SK-N-SH (cell line): Measurements from ENCODE around the gene CACNA1A. TPM values are rescaled to one million over a fixed set of nuclear protein-coding genes. Genes with fewer than 3 reads are reported as not detected.

ENCODE experiments used
- CTCF ChIA-PET: fragments of 300-600, 350-600 bp; formaldehyde crosslinking; extraction: SDS; loops from one replicate; lab custom pipeline; 2021; lab: Yijun Ruan, JAX
- POLR2A ChIA-PET: fragments of 350-600 bp; sonication (Branson Sonifier 250); formaldehyde crosslinking; extraction: SDS; loops from one replicate; lab custom pipeline; 2020; ENCODE audit warnings: antibody characterized with exemption, inconsistent platforms; lab: Yijun Ruan, JAX
- DNase-seq: peaks from one replicate; pipeline ENCODE4 v3.0.0; 2012
- H2AFZ ChIP-seq: fragments of 200-600 bp; sonication (generic); 2 replicates; pipeline ENCODE4 v1.8.1; 2016; ENCODE audit warnings: antibody characterized with exemption, mild to moderate bottlenecking, low read depth
- H3F3A ChIP-seq: fragments of 200-600 bp; sonication (generic); replicated peaks from 2 replicates; pipeline ENCODE3; 2016; ENCODE audit warnings: antibody characterized with exemption, mild to moderate bottlenecking; ENCODE audit not compliant: insufficient read depth
- H3K27ac ChIP-seq, 2 experiments: fragments of 200-500 bp in 1 of 2; fragments of 200-600 bp in 1 of 2; sonication (Bioruptor generic) in 1 of 2; sonication (generic), shearing (Covaris generic) in 1 of 2; 2 replicates each; pipeline versions ENCODE4 v1.5.1 to v1.6.1; 2014 to 2016; ENCODE audit warnings: low read depth in 2 of 2, inconsistent platforms in 1 of 2, low read length in 1 of 2, mild to moderate bottlenecking in 1 of 2, mixed read lengths in 1 of 2
- H3K27me3 ChIP-seq: fragments of 200-600 bp; sonication (generic), shearing (Covaris generic); 2 replicates; pipeline ENCODE4 v1.6.1; 2016; ENCODE audit warnings: mixed run types; ENCODE audit not compliant: insufficient read depth
- H3K36me3 ChIP-seq, 2 experiments: fragments of 200-500 bp in 1 of 2; fragments of 200-600 bp in 1 of 2; sonication (Bioruptor generic) in 1 of 2; sonication (generic) in 1 of 2; replicated peaks in 1 of 2; 2 replicates each; pipeline versions ENCODE3 to v1.5.1; 2014 to 2016; ENCODE audit warnings: low read length in 1 of 2, mild to moderate bottlenecking in 1 of 2; ENCODE audit not compliant: insufficient read depth in 2 of 2, control insufficient read depth in 1 of 2
- H3K4me1 ChIP-seq, 2 experiments: fragments of 200-500 bp in 1 of 2; fragments of 200-600 bp in 1 of 2; sonication (Bioruptor generic) in 1 of 2; sonication (generic), shearing (Covaris generic) in 1 of 2; 2 replicates each; pipeline versions ENCODE4 v1.5.1 to v1.6.1; 2014 to 2016; ENCODE audit warnings: low read depth in 1 of 2, low read length in 1 of 2, mixed run types in 1 of 2; ENCODE audit not compliant: insufficient read depth in 2 of 2, control insufficient read depth in 1 of 2
- H3K4me2 ChIP-seq: fragments of 200-600 bp; sonication (generic), shearing (Covaris generic); 2 replicates; pipeline ENCODE4 v1.6.1; 2017; ENCODE audit warnings: mixed run types
- H3K4me3 ChIP-seq, 2 experiments: fragments of 200-500 bp in 1 of 2; fragments of 200-600 bp in 1 of 2; sonication (Bioruptor generic) in 1 of 2; sonication (generic), shearing (Covaris generic) in 1 of 2; 2 replicates each; pipeline versions ENCODE4 v1.5.1 to v1.8.1; 2014 to 2016; ENCODE audit warnings: low read depth in 2 of 2, inconsistent platforms in 1 of 2, low read length in 1 of 2, mild to moderate bottlenecking in 1 of 2, mixed read lengths in 1 of 2, moderate library complexity in 1 of 2
- H3K79me2 ChIP-seq: fragments of 200-600 bp; sonication (generic); 2 replicates; pipeline ENCODE4 v1.8.1; 2017; ENCODE audit warnings: mild to moderate bottlenecking; ENCODE audit not compliant: insufficient read depth
- H3K9ac ChIP-seq: fragments of 200-600 bp; sonication (generic); 2 replicates; pipeline ENCODE4 v1.6.1; 2017; ENCODE audit warnings: mixed run types
- H3K9me2 ChIP-seq: fragments of 200-600 bp; sonication (generic); 2 replicates; pipeline ENCODE4 v1.6.1; 2017; ENCODE audit warnings: mixed run types
- H3K9me3 ChIP-seq: fragments of 200-600 bp; sonication (generic); 2 replicates; pipeline ENCODE4 v1.6.1; 2017; ENCODE audit warnings: mixed run types, mild to moderate bottlenecking, moderate library complexity
- H4K20me1 ChIP-seq: fragments of 200-600 bp; sonication (generic); 2 replicates; pipeline ENCODE4 v1.6.1; 2017; ENCODE audit warnings: mild to moderate bottlenecking, mixed run types; ENCODE audit not compliant: insufficient read depth
- CHD2 ChIP-seq: fragments of 150-350 bp; IDR thresholded peaks from 2 replicates; pipeline ENCODE4 v1.6.1; 2018; ENCODE audit warnings: low read length; ENCODE audit not compliant: partially characterized antibody
- EP300 ChIP-seq, 2 experiments: IDR thresholded peaks; 2 replicates each; pipeline versions ENCODE4 v1.4.0 to v1.6.1; 2012; ENCODE audit warnings: borderline replicate concordance in 1 of 2, low read depth in 1 of 2, low read length in 1 of 2
- GATA2 ChIP-seq: sonication (generic); formaldehyde crosslinking; IDR thresholded peaks from 2 replicates; pipeline ENCODE4 v1.5.0; 2020; ENCODE audit warnings: mild to moderate bottlenecking, missing genetic modification reagents
- JUND ChIP-seq: IDR thresholded peaks from 2 replicates; pipeline ENCODE4 v1.4.0; 2012
- MEF2A ChIP-seq: IDR thresholded peaks from 2 replicates; pipeline ENCODE4 v1.4.0; 2012; ENCODE audit warnings: low read depth, borderline replicate concordance
- NFIC ChIP-seq: IDR thresholded peaks from 2 replicates; pipeline ENCODE4 v1.4.0; 2012; ENCODE audit warnings: borderline replicate concordance
- POLR2AphosphoS5 ChIP-seq: IDR thresholded peaks from 2 replicates; pipeline ENCODE4 v1.6.1; 2012; ENCODE audit warnings: low read depth, low read length
- SIN3A ChIP-seq: IDR thresholded peaks from 2 replicates; pipeline ENCODE4 v1.6.1; 2012; ENCODE audit warnings: low read depth, mild to moderate bottlenecking, low read length, moderate library complexity, borderline replicate concordance
- TCF12 ChIP-seq: IDR thresholded peaks from 2 replicates; pipeline ENCODE4 v1.4.0; 2012
- TEAD4 ChIP-seq: IDR thresholded peaks from 2 replicates; pipeline ENCODE4 v1.4.0; 2012; ENCODE audit warnings: mild to moderate bottlenecking, borderline replicate concordance; ENCODE audit not compliant: insufficient read depth
- ZBTB33 ChIP-seq: IDR thresholded peaks from 2 replicates; pipeline ENCODE4 v1.4.0; 2012; ENCODE audit warnings: low read depth, borderline replicate concordance
- WGBS: methylation state at CpG from one replicate; pipeline ENCODE4 v1.1.6; 2017; ENCODE audit warnings: low lambda C conversion rate; 5-methylcytosine and 5-hydroxymethylcytosine counted together
- polyA plus RNA-seq, 3 experiments: library from polyadenylated mRNA; depleted of rRNA; stranded (reverse); fragments of >200 nt; gene quantifications; 2 replicates each; pipeline ENCODE4 v1.2.3, GENCODE V29; 2012
- TF ChIP-seq, protein P1 (sequence below): IDR thresholded peaks from 2 replicates; pipeline ENCODE4 v1.4.0; 2012; ENCODE audit warnings: low read depth, borderline replicate concordance

CACNA1A gene
- polyA plus RNA-seq, 1 of the 3 experiments (the other 2 are of a cell fraction): 1.3 TPM

DNA sequence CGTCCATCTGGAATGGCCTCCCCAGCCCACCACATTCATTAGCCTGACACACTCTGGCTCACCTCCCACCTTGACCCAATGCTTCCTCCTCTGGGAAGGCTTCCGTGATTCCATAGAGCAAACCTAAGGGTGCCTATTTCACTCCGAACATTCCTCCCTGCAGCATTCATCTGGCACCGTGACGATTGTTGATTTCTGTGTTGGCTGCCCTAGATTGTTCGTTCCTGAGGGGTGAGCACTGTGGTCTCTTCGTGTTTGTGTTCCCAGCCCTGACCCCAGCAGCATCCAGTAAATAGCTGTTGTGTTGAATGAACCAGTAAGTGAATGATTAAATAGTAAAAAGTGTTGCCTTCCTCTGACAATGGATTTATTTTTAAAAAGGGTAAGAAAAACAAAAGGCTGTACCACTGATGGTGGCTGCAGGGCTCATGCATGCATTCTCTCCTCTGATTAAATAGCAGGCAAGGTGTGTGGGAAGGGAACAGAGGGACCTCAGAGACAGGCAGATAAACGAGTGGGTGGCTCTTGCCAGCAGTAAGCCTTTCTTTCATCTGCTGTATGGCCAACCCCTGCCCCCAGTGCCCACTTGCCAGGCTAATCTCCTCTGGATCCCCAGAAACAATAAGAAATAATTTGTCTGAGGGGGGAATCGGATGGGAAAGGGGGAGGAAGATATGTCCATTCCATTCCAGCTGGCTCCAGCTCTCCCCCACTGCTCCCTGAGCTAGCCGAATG is 48.4 kb upstream of the CACNA1A start:
- no peak for TF ChIP-seq CHD2
- TF ChIP-seq JUND: no peak
- no peak for TF ChIP-seq TEAD4
- TF ChIP-seq SIN3A: no peak
- no peak for TF ChIP-seq MEF2A
- TF ChIP-seq, all 33 proteins: peak for 0

DNA sequence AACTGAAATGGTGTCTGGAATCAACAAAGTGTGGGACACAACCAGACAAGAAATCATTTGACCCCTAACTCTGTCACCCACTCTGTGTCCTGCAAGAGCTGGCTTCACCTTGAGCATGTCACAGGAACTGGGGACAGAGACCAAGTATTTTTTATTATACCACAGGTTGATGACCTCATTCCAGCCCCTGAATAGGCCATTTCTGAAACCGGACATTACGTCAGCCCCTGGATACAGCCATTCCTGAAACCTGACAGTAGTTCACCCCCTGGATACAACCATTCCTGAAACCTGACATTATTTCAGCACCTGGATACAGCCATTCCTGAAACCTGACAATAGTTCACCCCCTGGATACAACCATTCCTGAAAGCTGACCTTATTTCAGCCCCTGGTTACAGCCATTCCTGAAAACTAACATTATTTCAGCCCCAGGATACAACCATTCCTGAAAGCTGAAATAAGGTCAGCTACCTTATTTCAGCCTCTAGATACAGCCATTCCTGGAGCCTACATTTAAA is 47.7 kb upstream of the CACNA1A start:
- DNase-seq: no peak
- no peaks in the 10 kb centered on the region for H3K9me2 ChIP-seq
- H3F3A ChIP-seq: no peaks in the 10 kb centered on the region
- H3K27ac ChIP-seq: no peak overlapping the region
- WGBS: 0% methylated on average over 2 of the region's 2 CpGs
- ChIA-PET CTCF (no interaction called here), POLR2A (no interaction called here)
- peaks cover 37% of the 10 kb centered on the region for H3K27me3 ChIP-seq
- H3K4me2 ChIP-seq: no peak overlapping the region
- no peaks in the 10 kb centered on the region for H3K79me2 ChIP-seq
- no peak overlapping the region for H3K9ac ChIP-seq
- no peaks in the 10 kb centered on the region for H3K36me3 ChIP-seq
- no peak for TF ChIP-seq EP300 (IDR thresholded peaks at IDR 0.05; ENCODE audit: borderline replicate concordance in 1 of 2, low read depth in 1 of 2, low read length in 1 of 2)
- TF ChIP-seq NFIC: no peak
- no peak for TF ChIP-seq GATA2 (CRISPR knock-in tag)
- TF ChIP-seq TCF12: no peak
- TF ChIP-seq ZBTB33: no peak
- TF ChIP-seq POLR2AphosphoS5: no peak
- TF ChIP-seq CHD2: no peak
- TF ChIP-seq, protein P1, sequence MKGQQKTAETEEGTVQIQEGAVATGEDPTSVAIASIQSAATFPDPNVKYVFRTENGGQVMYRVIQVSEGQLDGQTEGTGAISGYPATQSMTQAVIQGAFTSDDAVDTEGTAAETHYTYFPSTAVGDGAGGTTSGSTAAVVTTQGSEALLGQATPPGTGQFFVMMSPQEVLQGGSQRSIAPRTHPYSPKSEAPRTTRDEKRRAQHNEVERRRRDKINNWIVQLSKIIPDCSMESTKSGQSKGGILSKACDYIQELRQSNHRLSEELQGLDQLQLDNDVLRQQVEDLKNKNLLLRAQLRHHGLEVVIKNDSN: no peak
- H3K9me3 ChIP-seq: no peaks in the 10 kb centered on the region
- H2AFZ ChIP-seq: no peak overlapping the region
- no peak overlapping the region for H3K4me3 ChIP-seq
- no peaks in the 10 kb centered on the region for H4K20me1 ChIP-seq
- H3K4me1 ChIP-seq: no peaks in the 10 kb centered on the region

More for the DNA sequence above, 48.4 kb upstream of the CACNA1A start:
- H3K9me2 ChIP-seq: no peaks in the 10 kb centered on the region
- H3K4me2 ChIP-seq: no peak overlapping the region
- H3K4me1 ChIP-seq: no peaks in the 10 kb centered on the region
- H3K9me3 ChIP-seq: no peaks in the 10 kb centered on the region
- H3K36me3 ChIP-seq: no peaks in the 10 kb centered on the region
- no peaks in the 10 kb centered on the region for H3K79me2 ChIP-seq
- H4K20me1 ChIP-seq: no peaks in the 10 kb centered on the region
- H3F3A ChIP-seq: no peaks in the 10 kb centered on the region
- POLR2A ChIA-PET: no interaction called here
- H3K27me3 ChIP-seq: peaks cover 37% of the 10 kb centered on the region
- no peak overlapping the region for H3K4me3 ChIP-seq
- H3K9ac ChIP-seq: no peak overlapping the region
- CTCF ChIA-PET: no interaction called here
- H2AFZ ChIP-seq: no peak overlapping the region
- 6% methylated on average over 10 of the region's 10 CpGs for WGBS
- no peak for DNase-seq
- H3K27ac ChIP-seq: no peak overlapping the region
